Endothelial cell of umbilical vein (primary cell): ENCODE data around the gene FBXO38.

Experiments
- CTCF ChIP-seq, 2 donors: IDR thresholded peaks; 1 replicate in 1 of 2; 2 replicates in 1 of 2; pipeline ENCODE4 v1.5.1; 2011; ENCODE audit warnings: low read length in 2 of 2, mild to moderate bottlenecking in 2 of 2, moderate library complexity in 2 of 2, control low read depth in 1 of 2, inconsistent platforms in 1 of 2, low read depth in 1 of 2; ENCODE audit not compliant: insufficient read depth in 1 of 2; ENCODE audit errors: extremely low read depth in 1 of 2
- FOS ChIP-seq: IDR thresholded peaks from 2 replicates; pipeline ENCODE4 v1.6.1; 2011; ENCODE audit warnings: mild to moderate bottlenecking, low read length, moderate library complexity, borderline replicate concordance; ENCODE audit not compliant: insufficient read depth

GRCh38 chr5:148412124-148412523 is 28.4 kb downstream of the FBXO38 start:
- TF ChIP-seq CTCF (IDR thresholded peaks at IDR 0.05; ENCODE audit: extremely low read depth in 1 of 2, insufficient read depth in 1 of 2, low read depth in 1 of 2, low read length in 2 of 2) (no peak), FOS (no peak)
